Lower leg skin (tissue), 3 donors: Measurements from ENCODE around the gene RAP2C.

Experiments
- POLR2A ChIP-seq, 2 donors: fragments of 450-650 bp; IDR thresholded peaks; one replicate each; pipeline ENCODE4 v1.6.1; 2016 to 2017; ENCODE audit warnings: antibody characterized with exemption in 2 of 2, mild to moderate bottlenecking in 1 of 2, moderate library complexity in 1 of 2
- TF ChIP-seq, protein P1 (sequence below), 3 donors: fragments of 450-650 bp; IDR thresholded peaks; one replicate each; pipeline ENCODE4 v1.5.1; 2016; ENCODE audit warnings: antibody characterized with exemption in 3 of 3, mild to moderate bottlenecking in 3 of 3, moderate library complexity in 2 of 3

DNA sequence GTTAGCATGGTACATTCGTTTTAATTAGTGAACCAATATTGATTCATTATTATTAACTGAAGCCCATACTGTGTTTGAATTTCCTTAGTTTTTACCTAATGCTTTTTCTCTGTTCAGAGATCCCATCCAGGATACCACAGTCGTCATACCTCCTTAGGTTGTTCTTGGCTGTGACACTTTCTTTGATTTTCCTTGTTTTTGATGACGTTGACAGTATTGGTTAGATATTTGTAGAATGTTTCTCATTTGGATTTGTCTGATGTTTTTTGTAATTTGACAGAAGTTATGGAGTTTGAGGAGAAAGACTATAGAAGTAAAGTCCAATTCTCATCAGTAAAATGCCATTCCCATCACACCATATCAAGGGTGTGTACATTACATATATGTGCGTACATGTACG lies 16.2 kb upstream of the RAP2C start:
- TF ChIP-seq, protein P1, sequence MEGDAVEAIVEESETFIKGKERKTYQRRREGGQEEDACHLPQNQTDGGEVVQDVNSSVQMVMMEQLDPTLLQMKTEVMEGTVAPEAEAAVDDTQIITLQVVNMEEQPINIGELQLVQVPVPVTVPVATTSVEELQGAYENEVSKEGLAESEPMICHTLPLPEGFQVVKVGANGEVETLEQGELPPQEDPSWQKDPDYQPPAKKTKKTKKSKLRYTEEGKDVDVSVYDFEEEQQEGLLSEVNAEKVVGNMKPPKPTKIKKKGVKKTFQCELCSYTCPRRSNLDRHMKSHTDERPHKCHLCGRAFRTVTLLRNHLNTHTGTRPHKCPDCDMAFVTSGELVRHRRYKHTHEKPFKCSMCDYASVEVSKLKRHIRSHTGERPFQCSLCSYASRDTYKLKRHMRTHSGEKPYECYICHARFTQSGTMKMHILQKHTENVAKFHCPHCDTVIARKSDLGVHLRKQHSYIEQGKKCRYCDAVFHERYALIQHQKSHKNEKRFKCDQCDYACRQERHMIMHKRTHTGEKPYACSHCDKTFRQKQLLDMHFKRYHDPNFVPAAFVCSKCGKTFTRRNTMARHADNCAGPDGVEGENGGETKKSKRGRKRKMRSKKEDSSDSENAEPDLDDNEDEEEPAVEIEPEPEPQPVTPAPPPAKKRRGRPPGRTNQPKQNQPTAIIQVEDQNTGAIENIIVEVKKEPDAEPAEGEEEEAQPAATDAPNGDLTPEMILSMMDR (IDR thresholded peaks at IDR 0.05): no peak
- TF ChIP-seq POLR2A (IDR thresholded peaks at IDR 0.05): no peak
